HCT116 (cell line): ENCODE data around the gene TNRC6A.

ENCODE experiments used
- CEBPB ChIP-seq: IDR thresholded peaks from 2 replicates; pipeline ENCODE4 v1.6.1; 2012; ENCODE audit warnings: low read depth
- CTCF ChIP-seq, 3 experiments: fragments of 200-600 bp in 1 of 3; sonication (generic) in 1 of 3; IDR thresholded peaks in 2 of 3; conservative IDR thresholded peaks in 1 of 3; 2 replicates each; pipeline ENCODE4 v1.5.1; 2012 to 2017; ENCODE audit warnings: low read depth in 2 of 3, low read length in 2 of 3, antibody characterized with exemption in 1 of 3, borderline replicate concordance in 1 of 3, control low read depth in 1 of 3, mild to moderate bottlenecking in 1 of 3, mixed read lengths in 1 of 3, mixed run types in 1 of 3, moderate library complexity in 1 of 3; ENCODE audit not compliant: insufficient read depth in 1 of 3
- ELF1 ChIP-seq: IDR thresholded peaks from 2 replicates; pipeline ENCODE4 v1.6.1; 2012; ENCODE audit warnings: low read depth, borderline replicate concordance
- EZH2 ChIP-seq: fragments of 200-600 bp; sonication (generic); IDR thresholded peaks from 2 replicates; pipeline ENCODE4 v1.6.1; 2017; ENCODE audit warnings: antibody characterized with exemption, mixed run types
- EZH2phosphoT487 ChIP-seq: fragments of 200-600 bp; IDR thresholded peaks from 2 replicates; pipeline ENCODE4 v1.6.1; 2018; ENCODE audit warnings: antibody characterized with exemption, borderline replicate concordance
- MAX ChIP-seq: IDR thresholded peaks from 2 replicates; pipeline ENCODE4 v1.6.1; 2012
- POLR2A ChIP-seq: IDR thresholded peaks from 2 replicates; pipeline ENCODE4 v1.7.0; 2011; ENCODE audit warnings: borderline replicate concordance; ENCODE audit not compliant: insufficient read depth, insufficient read length; ENCODE audit errors: extremely low read depth
- POLR2AphosphoS5 ChIP-seq: IDR thresholded peaks from 2 replicates; pipeline ENCODE4 v1.6.1; 2011; ENCODE audit warnings: mild to moderate bottlenecking, low read depth, low read length, moderate library complexity
- RAD21 ChIP-seq: IDR thresholded peaks from 2 replicates; pipeline ENCODE4 v1.6.1; 2012; ENCODE audit warnings: low read depth, mild to moderate bottlenecking
- REST ChIP-seq: IDR thresholded peaks from 2 replicates; pipeline ENCODE4 v1.6.1; 2012; ENCODE audit warnings: low read depth
- SIN3A ChIP-seq: IDR thresholded peaks from 2 replicates; pipeline ENCODE4 v1.6.1; 2012; ENCODE audit warnings: low read depth
- ZBTB33 ChIP-seq: IDR thresholded peaks from 2 replicates; pipeline ENCODE4 v1.6.1; 2011; ENCODE audit warnings: mild to moderate bottlenecking, low read length, moderate library complexity; ENCODE audit not compliant: insufficient replicate concordance; ENCODE audit errors: extremely low read depth

- TF ChIP-seq CTCF (IDR thresholded peaks at IDR 0.05 in 2 of 3, conservative IDR thresholded peaks at IDR 0.05 in 1 of 3; ENCODE audit: borderline replicate concordance in 1 of 3, insufficient read depth in 1 of 3, low read depth in 2 of 3, low read length in 2 of 3) (no peak), CEBPB (no peak), POLR2AphosphoS5 (no peak), POLR2A (no peak), EZH2 (no peak), MAX (no peak), SIN3A (no peak), RAD21 (no peak), EZH2phosphoT487 (no peak), ELF1 (no peak), REST (no peak), ZBTB33 (no peak)
Observed at GRCh38 chr16:24849641-24850040, 120.2 kb downstream of the TNRC6A start.
